AG09309 (cell line): ENCODE results near the gene TMEM139.

Experiments used
- DNase-seq: peaks from one replicate; pipeline ENCODE4 v3.0.0-alpha.2; 2010; ENCODE audit warnings: low read depth
- H3K4me3 ChIP-seq: 2 replicates; pipeline ENCODE4 v1.5.1; 2011; ENCODE audit warnings: mild to moderate bottlenecking, low read depth, low read length, moderate library complexity; ENCODE audit not compliant: control insufficient read depth
- CTCF ChIP-seq: IDR thresholded peaks from 2 replicates; pipeline ENCODE4 v1.5.1; 2011; ENCODE audit warnings: mild to moderate bottlenecking, low read depth, low read length, inconsistent platforms; ENCODE audit not compliant: insufficient read depth, control insufficient read depth; ENCODE audit errors: missing control alignments

TMEM139 gene

GRCh38 chr7:143295870-143296269 is 11.1 kb downstream of the TMEM139 start:
- no peak for TF ChIP-seq CTCF
- no peak overlapping the region for H3K4me3 ChIP-seq
- DNase-seq: peak; percentile 31

GRCh38 chr7:143296686-143297085 is 11.9 kb downstream of the TMEM139 start:
- no peak overlapping the region for H3K4me3 ChIP-seq
- no peak for TF ChIP-seq CTCF
- peak; percentile 14 for DNase-seq

GRCh38 chr7:143299346-143299745 is 14.6 kb downstream of the TMEM139 start:
- no peak for DNase-seq
- no peak overlapping the region for H3K4me3 ChIP-seq
- no peak for TF ChIP-seq CTCF

GRCh38 chr7:143299840-143300239 is 15.1 kb downstream of the TMEM139 start:
- H3K4me3 ChIP-seq: no peak overlapping the region
- DNase-seq: no peak
- TF ChIP-seq CTCF: peak; percentile 40

- no peak overlapping the region for H3K4me3 ChIP-seq
- DNase-seq: no peak
Measured at GRCh38 chr7:143300959-143301935, 16.5 kb downstream of the TMEM139 start.

GRCh38 chr7:143303733-143304132 is 19.0 kb downstream of the TMEM139 start:
- no peak overlapping the region for H3K4me3 ChIP-seq
- DNase-seq: no peak
- no peak for TF ChIP-seq CTCF

More at GRCh38 chr7:143300959-143301935, 16.5 kb downstream of the TMEM139 start:
- TF ChIP-seq CTCF: no peak

GRCh38 chr7:143304938-143305337 is 20.2 kb downstream of the TMEM139 start:
- no peak for DNase-seq
- TF ChIP-seq CTCF: no peak

More at GRCh38 chr7:143304938-143305337, 20.2 kb downstream of the TMEM139 start:
- H3K4me3 ChIP-seq: no peak overlapping the region
